Liver (tissue), 9 donors: ENCODE results near the gene GABRR3. TPM values are rescaled to one million over a fixed set of nuclear protein-coding genes. Genes with fewer than 3 reads are reported as not detected.

Experiments used
- DNase-seq: peaks from one replicate; pipeline ENCODE4 v3.0.0-alpha.2; 2017; ENCODE audit warnings: low spot score
- H3K27ac ChIP-seq, 2 donors: one replicate each; pipeline ENCODE4 v1.7.0; 2013; ENCODE audit warnings: inconsistent platforms in 2 of 2, low read length in 2 of 2, control low read depth in 1 of 2, low read depth in 1 of 2, mild to moderate bottlenecking in 1 of 2
- H3K27me3 ChIP-seq, 4 donors: one replicate each; pipeline versions ENCODE4 v1.6.1 to v1.7.0; 2013; ENCODE audit warnings: low read length in 3 of 4, inconsistent platforms in 1 of 4, mild to moderate bottlenecking in 1 of 4, moderate library complexity in 1 of 4; ENCODE audit not compliant: control insufficient read depth in 4 of 4, insufficient read depth in 4 of 4
- H3K36me3 ChIP-seq, 4 donors: one replicate each; pipeline versions ENCODE4 v1.6.1 to v1.7.0; 2013; ENCODE audit warnings: low read length in 3 of 4, mild to moderate bottlenecking in 3 of 4, low read depth in 1 of 4, moderate library complexity in 1 of 4; ENCODE audit not compliant: control insufficient read depth in 4 of 4, insufficient read depth in 3 of 4
- H3K4me1 ChIP-seq, 4 donors: one replicate each; pipeline versions ENCODE4 v1.6.1 to v1.7.0; 2013; ENCODE audit warnings: low read length in 3 of 4, mild to moderate bottlenecking in 3 of 4, moderate library complexity in 1 of 4; ENCODE audit not compliant: control insufficient read depth in 4 of 4, insufficient read depth in 4 of 4
- H3K4me3 ChIP-seq, 3 donors: one replicate each; pipeline versions ENCODE4 v1.6.1 to v1.7.0; 2013; ENCODE audit warnings: low read length in 3 of 3, control low read depth in 1 of 3, low read depth in 1 of 3, mild to moderate bottlenecking in 1 of 3
- H3K9ac ChIP-seq, 2 donors: one replicate each; pipeline ENCODE4 v1.7.0; 2013; ENCODE audit warnings: low read length in 2 of 2, mild to moderate bottlenecking in 2 of 2, moderate library complexity in 2 of 2, control low read depth in 1 of 2, low read depth in 1 of 2
- H3K9me3 ChIP-seq, 4 donors: one replicate each; pipeline versions ENCODE4 v1.6.1 to v1.7.0; 2013; ENCODE audit warnings: low read length in 3 of 4; ENCODE audit not compliant: control insufficient read depth in 4 of 4
- EGR1 ChIP-seq, 2 donors: IDR thresholded peaks; 2 replicates each; pipeline ENCODE4 v1.6.1; 2016 to 2018; ENCODE audit warnings: antibody characterized with exemption in 2 of 2, low read depth in 2 of 2
- FOXA1 ChIP-seq: IDR thresholded peaks from 2 replicates; pipeline ENCODE4 v1.6.1; 2016; ENCODE audit warnings: antibody characterized with exemption
- FOXA2 ChIP-seq: IDR thresholded peaks from 2 replicates; pipeline ENCODE4 v1.6.1; 2016; ENCODE audit warnings: antibody characterized with exemption
- GABPA ChIP-seq, 2 donors: IDR thresholded peaks in 1 of 2; conservative IDR thresholded peaks in 1 of 2; 2 replicates each; pipeline ENCODE4 v1.6.1; 2016; ENCODE audit warnings: antibody characterized with exemption in 2 of 2, mild to moderate bottlenecking in 1 of 2, moderate library complexity in 1 of 2
- HNF4A ChIP-seq, 2 donors: conservative IDR thresholded peaks; 2 replicates each; pipeline ENCODE4 v1.6.1; 2016; ENCODE audit warnings: antibody characterized with exemption in 2 of 2, mild to moderate bottlenecking in 2 of 2
- HNF4G ChIP-seq: IDR thresholded peaks from 2 replicates; pipeline ENCODE4 v1.6.1; 2016; ENCODE audit warnings: antibody characterized with exemption
- JUND ChIP-seq, 2 donors: IDR thresholded peaks; 2 replicates each; pipeline ENCODE4 v1.6.1; 2016; ENCODE audit warnings: antibody characterized with exemption in 2 of 2
- MAX ChIP-seq: IDR thresholded peaks from 2 replicates; pipeline ENCODE4 v1.6.1; 2016; ENCODE audit warnings: antibody characterized with exemption
- NR2F2 ChIP-seq: IDR thresholded peaks from 2 replicates; pipeline ENCODE4 v1.6.1; 2016; ENCODE audit warnings: antibody characterized with exemption
- RAD21 ChIP-seq, 2 donors: IDR thresholded peaks; 2 replicates each; pipeline ENCODE4 v1.6.1; 2016; ENCODE audit warnings: antibody characterized with exemption in 2 of 2, mild to moderate bottlenecking in 2 of 2
- REST ChIP-seq: IDR thresholded peaks from 2 replicates; pipeline ENCODE4 v1.6.1; 2016; ENCODE audit warnings: antibody characterized with exemption, mild to moderate bottlenecking
- RXRA ChIP-seq, 2 donors: IDR thresholded peaks; 2 replicates each; pipeline ENCODE4 v1.6.1; 2017 to 2018; ENCODE audit warnings: antibody characterized with exemption in 2 of 2, mild to moderate bottlenecking in 1 of 2
- SP1 ChIP-seq: IDR thresholded peaks from 2 replicates; pipeline ENCODE4 v1.6.1; 2018; ENCODE audit warnings: antibody characterized with exemption, mild to moderate bottlenecking
- TAF1 ChIP-seq: conservative IDR thresholded peaks from 2 replicates; pipeline ENCODE4 v1.6.1; 2016; ENCODE audit warnings: antibody characterized with exemption, mild to moderate bottlenecking
- YY1 ChIP-seq: IDR thresholded peaks from 2 replicates; pipeline ENCODE4 v1.6.1; 2016; ENCODE audit warnings: antibody characterized with exemption, mild to moderate bottlenecking
- WGBS: extraction: QIAGEN DNeasy Blood & Tissue Kit; methylation state at CpG from one replicate; pipeline ENCODE4 v1.1.7; 2013; 5-methylcytosine and 5-hydroxymethylcytosine counted together
- polyA plus RNA-seq, 2 donors: library from polyadenylated mRNA; stranded (reverse) in 1 of 2; unstranded in 1 of 2; fragments of 200-250 nt in 1 of 2; fragments of >200 nt in 1 of 2; fragmentation: Nextera tagmentation in 1 of 2; extraction: Ambion mirVana in 1 of 2; gene quantifications; one replicate each; pipeline versions ENCODE4 v1.2.1 to v1.2.3, GENCODE V29; 2013 to 2015
- total RNA-seq, 2 donors: library from RNA; depleted of rRNA; stranded (reverse); fragments of >200 nt; gene quantifications; one replicate each; pipeline ENCODE4 v1.2.3, GENCODE V29; 2014
- TF ChIP-seq, protein P1 (sequence below): IDR thresholded peaks from 2 replicates; pipeline ENCODE4 v1.6.1; 2016; ENCODE audit warnings: antibody characterized with exemption
- TF ChIP-seq, protein P2 (sequence below): IDR thresholded peaks from 2 replicates; pipeline ENCODE4 v1.6.1; 2016; ENCODE audit warnings: antibody characterized with exemption
- TF ChIP-seq, protein P3 (sequence below): fragments of 150-350 bp; IDR thresholded peaks from 2 replicates; pipeline ENCODE4 v1.5.1; 2017; ENCODE audit warnings: improper control_type of control experiment, low read depth, low read length; ENCODE audit not compliant: missing input control
- donor health status: healthy.
- donor health status: healthy.
- donor health status: healthy.
- donor health status: healthy.
- donor health status: healthy.

Gene GABRR3
- total and polyA plus RNA-seq, 4 donors = not detected

DNA sequence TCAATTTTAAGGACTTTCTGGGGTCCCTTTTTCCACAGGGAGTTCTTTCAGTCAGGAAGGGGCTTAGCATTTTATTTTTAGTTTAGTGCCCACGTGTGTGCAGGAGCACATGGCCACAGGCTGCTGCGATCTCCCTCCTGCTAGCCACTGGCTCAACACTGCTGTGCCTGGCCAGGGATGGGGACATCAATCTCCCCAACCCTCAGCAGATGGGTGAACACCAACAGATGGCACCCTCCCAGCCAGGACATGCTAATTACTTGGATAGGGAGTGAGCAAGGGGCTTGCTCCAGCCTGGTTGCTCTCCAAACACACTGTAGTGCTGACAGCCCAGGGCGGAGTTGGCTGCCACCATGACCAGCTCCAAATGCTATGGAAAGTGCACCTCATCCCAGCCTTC, 55.5 kb downstream of the GABRR3 start:
- TF ChIP-seq YY1 = no peak
- no peak for TF ChIP-seq NR2F2
- no peak for TF ChIP-seq RAD21 (IDR thresholded peaks at IDR 0.05)
- TF ChIP-seq HNF4G = no peak
- TF ChIP-seq, protein P1, sequence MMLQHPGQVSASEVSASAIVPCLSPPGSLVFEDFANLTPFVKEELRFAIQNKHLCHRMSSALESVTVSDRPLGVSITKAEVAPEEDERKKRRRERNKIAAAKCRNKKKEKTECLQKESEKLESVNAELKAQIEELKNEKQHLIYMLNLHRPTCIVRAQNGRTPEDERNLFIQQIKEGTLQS = no peak
- TF ChIP-seq, protein P2, sequence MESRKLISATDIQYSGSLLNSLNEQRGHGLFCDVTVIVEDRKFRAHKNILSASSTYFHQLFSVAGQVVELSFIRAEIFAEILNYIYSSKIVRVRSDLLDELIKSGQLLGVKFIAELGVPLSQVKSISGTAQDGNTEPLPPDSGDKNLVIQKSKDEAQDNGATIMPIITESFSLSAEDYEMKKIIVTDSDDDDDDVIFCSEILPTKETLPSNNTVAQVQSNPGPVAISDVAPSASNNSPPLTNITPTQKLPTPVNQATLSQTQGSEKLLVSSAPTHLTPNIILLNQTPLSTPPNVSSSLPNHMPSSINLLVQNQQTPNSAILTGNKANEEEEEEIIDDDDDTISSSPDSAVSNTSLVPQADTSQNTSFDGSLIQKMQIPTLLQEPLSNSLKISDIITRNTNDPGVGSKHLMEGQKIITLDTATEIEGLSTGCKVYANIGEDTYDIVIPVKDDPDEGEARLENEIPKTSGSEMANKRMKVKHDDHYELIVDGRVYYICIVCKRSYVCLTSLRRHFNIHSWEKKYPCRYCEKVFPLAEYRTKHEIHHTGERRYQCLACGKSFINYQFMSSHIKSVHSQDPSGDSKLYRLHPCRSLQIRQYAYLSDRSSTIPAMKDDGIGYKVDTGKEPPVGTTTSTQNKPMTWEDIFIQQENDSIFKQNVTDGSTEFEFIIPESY = no peak
- no peak for TF ChIP-seq EGR1 (IDR thresholded peaks at IDR 0.05; ENCODE audit: low read depth in 2 of 2)
- no peak for TF ChIP-seq JUND (IDR thresholded peaks at IDR 0.05)
- no peak for TF ChIP-seq REST
- TF ChIP-seq HNF4A (conservative IDR thresholded peaks at IDR 0.05) = no peak
- TF ChIP-seq, protein P3, sequence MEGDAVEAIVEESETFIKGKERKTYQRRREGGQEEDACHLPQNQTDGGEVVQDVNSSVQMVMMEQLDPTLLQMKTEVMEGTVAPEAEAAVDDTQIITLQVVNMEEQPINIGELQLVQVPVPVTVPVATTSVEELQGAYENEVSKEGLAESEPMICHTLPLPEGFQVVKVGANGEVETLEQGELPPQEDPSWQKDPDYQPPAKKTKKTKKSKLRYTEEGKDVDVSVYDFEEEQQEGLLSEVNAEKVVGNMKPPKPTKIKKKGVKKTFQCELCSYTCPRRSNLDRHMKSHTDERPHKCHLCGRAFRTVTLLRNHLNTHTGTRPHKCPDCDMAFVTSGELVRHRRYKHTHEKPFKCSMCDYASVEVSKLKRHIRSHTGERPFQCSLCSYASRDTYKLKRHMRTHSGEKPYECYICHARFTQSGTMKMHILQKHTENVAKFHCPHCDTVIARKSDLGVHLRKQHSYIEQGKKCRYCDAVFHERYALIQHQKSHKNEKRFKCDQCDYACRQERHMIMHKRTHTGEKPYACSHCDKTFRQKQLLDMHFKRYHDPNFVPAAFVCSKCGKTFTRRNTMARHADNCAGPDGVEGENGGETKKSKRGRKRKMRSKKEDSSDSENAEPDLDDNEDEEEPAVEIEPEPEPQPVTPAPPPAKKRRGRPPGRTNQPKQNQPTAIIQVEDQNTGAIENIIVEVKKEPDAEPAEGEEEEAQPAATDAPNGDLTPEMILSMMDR = no peak
- no peak for TF ChIP-seq TAF1
- no peak for TF ChIP-seq MAX
- no peak for TF ChIP-seq FOXA2
- no peak for TF ChIP-seq SP1
- TF ChIP-seq FOXA1 = no peak
- TF ChIP-seq GABPA (IDR thresholded peaks at IDR 0.05 in 1 of 2, conservative IDR thresholded peaks at IDR 0.05 in 1 of 2) = no peak
- H3K27ac ChIP-seq = no peak overlapping the region
- no peak overlapping the region for H3K4me3 ChIP-seq
- 94% methylated on average over 3 of the region's 3 CpGs for WGBS
- H3K27me3 ChIP-seq = no peaks in the 10 kb centered on the region
- no peaks in the 10 kb centered on the region for H3K36me3 ChIP-seq
- peaks cover 0 to 6% (median 0%) of the 10 kb centered on the region in 4 donors for H3K4me1 ChIP-seq
- H3K9ac ChIP-seq = no peak overlapping the region
- H3K9me3 ChIP-seq = no peaks in the 10 kb centered on the region
- no peak for DNase-seq

- no peaks in the 10 kb centered on the region for H3K9me3 ChIP-seq
- peaks cover 0 to 9% (median 4%) of the 10 kb centered on the region in 4 donors for H3K4me1 ChIP-seq
- TF ChIP-seq TAF1 = no peak
- TF ChIP-seq, protein P3 = no peak
- TF ChIP-seq, protein P1 = no peak
- no peak for TF ChIP-seq FOXA2
- no peak for TF ChIP-seq NR2F2
- no peak for TF ChIP-seq MAX
- no peak for TF ChIP-seq HNF4G
- TF ChIP-seq YY1 = no peak
- no peak for TF ChIP-seq EGR1 (IDR thresholded peaks at IDR 0.05; ENCODE audit: low read depth in 2 of 2)
- no peak for TF ChIP-seq RAD21 (IDR thresholded peaks at IDR 0.05)
- TF ChIP-seq GABPA (IDR thresholded peaks at IDR 0.05 in 1 of 2, conservative IDR thresholded peaks at IDR 0.05 in 1 of 2) = no peak
- TF ChIP-seq FOXA1 = no peak
- no peak for TF ChIP-seq SP1
- TF ChIP-seq RXRA (IDR thresholded peaks at IDR 0.05) = no peak
- TF ChIP-seq, protein P2 = no peak
- H3K27me3 ChIP-seq = no peaks in the 10 kb centered on the region
- WGBS = 84% methylated on average over 1 of the region's 1 CpG
- no peak overlapping the region for H3K9ac ChIP-seq
- H3K36me3 ChIP-seq = no peaks in the 10 kb centered on the region
- no peak overlapping the region for H3K4me3 ChIP-seq
- no peak for DNase-seq
- H3K27ac ChIP-seq = no peak overlapping the region
These were observed 59.6 kb downstream of the GABRR3 start for GRCh38 chr3:97975466-97975865.
